Activated CD4-positive, alpha-beta T cell treated with anti-CD3 and anti-CD28 coated beads, Interleukin-2, Interleukin-4, amounts not matched to agents 100 ng/mL and 50 ng/mL, durations not matched to agents 16 hours and 8 hours (primary cell): ENCODE data around the gene PHLDB3.
A peak's percentile ranks its signal among the peaks of the same experiment; 100 is the strongest.
"Not testable (repeated sequence)": the region's sequence is repeated elsewhere in the genome, so short reads cannot be mapped to it uniquely, and the experiment has no call there.

Experiments used
- DNase-seq: peaks from one replicate; pipeline ENCODE4 v3.0.0-alpha.2; 2020; ENCODE audit warnings: low spot score

The PHLDB3 gene

DNA sequence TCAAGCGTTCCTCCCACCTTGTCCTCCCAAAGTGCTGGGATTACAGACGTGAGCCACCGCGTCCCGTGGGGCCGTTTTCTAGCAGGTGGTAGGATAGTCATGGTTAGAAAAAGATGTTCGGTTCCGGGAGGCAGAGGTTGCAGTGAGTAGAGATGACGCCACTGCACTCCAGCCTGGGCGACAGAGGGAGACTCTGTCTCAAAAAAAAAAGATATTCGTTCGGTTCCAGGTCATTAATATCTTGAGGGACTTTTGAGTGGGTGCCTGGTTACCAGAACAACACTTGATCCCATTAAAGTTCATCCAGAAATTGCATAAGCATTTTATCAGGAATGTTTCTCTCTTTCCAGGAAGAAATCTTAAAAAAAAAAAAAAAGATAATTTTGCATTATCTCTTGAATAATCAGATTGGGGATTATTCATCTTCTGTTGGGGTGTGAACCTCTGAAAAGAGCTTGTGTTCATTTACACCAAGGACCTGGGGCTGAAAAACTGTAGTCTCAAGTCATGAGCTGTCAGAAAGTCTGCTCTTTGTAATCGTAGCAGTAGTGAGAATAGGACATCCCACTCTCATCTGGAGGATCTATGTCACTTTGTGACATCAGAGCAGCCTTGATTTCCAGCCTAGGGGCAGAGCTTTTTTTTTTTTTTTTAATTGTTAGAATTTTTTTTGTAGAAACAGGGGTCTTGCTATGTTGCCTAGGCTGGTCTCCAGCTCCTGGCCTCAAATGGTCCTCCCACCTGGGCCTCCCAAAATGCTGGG lies 23.5 kb upstream of the PHLDB3 start:
- no peak for DNase-seq

- DNase-seq = peak; percentile 80
Measured at GRCh38 chr19:43526884-43527859, 22.6 kb upstream of the PHLDB3 start, which contains the start of gene ETHE1. TSS of gene ETHE1 (minus strand) at chr19:43527201. CDS start at chr19:43527177, 24 bp downstream.

DNA sequence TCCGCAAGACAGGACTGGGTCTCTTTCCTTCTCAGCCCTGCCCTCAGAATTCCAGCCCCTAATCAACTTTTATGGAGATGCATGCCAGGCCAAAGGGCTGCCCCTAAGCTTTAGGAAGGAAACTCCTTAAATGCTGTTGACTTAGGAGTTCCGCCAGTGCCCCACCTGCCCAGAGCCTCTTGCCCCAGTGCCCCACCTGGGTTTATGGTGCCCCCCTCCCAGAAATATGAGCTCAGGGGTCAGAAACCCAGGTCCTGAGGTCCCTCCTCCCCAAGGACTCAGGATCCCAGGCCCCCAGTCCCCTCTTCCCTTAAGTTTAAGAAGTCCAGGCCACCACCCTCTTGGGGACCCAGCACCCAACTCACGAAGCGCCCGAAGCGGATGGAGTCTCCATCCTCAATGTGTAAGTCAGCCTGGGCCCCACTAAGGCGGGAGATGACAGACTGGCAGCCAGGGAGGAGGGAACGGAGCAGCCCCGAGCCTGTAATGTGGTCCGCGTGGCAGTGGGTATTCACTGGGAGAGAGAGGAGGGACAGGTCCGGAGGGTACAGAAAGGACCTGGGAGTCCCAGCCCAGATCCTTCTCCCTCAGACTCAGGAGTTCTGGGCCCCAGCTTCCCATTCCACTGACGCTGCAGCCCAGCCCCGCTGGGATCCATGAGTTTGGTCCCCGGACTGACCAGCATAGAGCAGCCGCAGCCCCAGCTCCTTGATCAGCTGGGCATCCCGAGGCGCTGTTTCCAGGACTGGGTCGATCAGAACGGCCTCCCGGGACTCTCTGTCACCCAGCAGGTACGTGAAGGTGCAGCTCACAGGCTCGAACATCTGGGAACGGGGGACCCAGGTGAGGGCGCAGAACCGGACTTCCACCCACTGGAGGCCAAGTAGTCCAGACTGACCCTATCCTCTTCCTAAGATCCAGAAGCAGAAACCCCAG lies 21.6 kb upstream of the PHLDB3 start:
- DNase-seq = no peak

DNA sequence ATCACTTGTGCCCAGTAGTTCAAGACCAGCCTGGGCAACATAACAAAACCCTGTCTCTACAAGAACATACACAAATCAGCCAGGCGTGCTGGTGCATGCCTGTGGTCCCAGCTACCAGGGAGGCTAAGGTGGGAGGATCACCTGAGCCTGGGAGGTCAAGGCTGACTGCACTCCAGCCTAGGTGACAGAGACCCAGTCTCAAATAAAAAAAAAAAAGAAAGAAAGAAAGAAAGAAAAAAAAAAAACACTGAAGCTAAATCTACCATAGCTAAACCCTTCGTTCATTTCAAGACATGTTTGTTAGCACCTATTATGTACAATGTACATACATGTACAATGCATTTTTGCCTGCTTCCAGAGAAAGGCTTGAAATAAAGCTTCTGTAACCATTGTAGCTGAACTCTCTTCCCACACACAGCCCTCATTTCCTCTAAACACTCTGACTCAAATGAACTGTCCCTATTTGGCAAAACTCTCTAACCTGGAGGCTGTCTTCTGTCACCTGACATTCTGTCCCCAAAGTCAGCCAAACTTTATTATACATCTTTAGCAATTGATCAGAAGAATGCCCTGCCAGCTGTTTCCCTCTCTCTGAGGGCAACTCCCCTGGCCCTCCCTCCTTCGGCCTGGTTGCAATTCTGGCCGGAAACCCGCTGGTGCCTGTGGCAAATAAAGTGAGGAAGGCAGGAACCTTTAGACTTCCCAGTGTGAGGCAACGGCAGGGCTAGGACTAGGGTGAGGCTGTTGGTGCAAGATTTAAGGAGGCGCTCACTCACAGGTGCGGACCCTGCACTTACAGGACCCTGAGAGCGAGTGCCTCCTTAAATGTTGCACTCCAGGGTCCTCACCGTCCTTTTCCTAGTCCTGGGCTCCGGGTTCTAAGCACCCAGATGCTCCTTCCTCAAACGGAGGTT lies 20.6 kb upstream of the PHLDB3 start:
- DNase-seq = peak; percentile 46

- DNase-seq = not testable (repeated sequence)
Measured at GRCh38 chr19:43523696-43524095, 19.1 kb upstream of the PHLDB3 start.

DNA sequence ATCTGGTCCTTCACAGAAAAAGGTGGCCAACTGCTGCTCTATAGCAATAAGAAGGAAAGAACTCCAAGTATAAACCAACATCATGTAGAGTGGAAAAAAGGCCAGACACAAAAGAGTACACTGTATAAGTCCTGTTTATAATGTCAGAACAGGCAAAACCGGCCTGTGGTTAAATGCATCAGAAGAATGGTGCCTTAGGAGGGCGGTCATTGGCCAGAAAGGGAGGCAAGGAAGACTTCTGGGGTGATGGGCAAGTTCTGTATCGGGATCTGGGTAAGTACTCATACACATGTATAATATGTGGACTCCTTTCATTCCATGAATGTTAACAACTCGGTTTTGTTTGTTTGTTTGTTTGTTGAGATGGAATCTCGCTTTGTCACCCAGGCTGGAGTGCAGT lies 18.4 kb upstream of the PHLDB3 start:
- DNase-seq = no peak

DNA sequence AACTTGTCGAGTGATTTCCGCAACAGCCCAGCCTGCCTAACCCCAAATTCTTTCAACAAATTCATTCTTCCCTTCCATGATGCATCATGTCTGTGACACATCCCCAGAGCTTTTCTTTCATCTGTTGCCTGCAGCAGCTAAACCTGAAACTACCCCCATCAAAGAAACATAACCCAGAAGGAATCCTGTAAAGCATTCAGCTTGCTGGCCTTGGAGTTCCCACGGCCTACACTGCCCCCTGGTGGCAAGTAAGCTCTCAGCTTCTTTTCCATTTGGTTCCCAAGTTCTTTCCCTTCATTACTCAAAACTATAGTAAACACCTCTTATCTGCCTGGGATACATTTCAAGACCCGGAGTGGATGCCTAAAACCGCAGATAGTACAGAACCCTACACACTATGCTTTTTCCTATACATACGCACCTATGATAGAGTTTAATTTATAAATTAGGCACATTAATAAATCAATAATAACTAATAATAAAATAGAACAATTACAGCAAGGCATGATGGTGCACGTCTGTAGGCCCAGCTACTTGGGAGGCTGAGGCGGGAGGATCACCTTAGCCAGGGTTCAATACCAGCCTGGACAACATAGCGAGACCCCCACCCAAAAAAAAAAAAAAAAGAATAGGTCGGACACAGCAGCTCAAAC lies 15.0 kb upstream of the PHLDB3 start:
- peak; percentile 80 for DNase-seq

- no peak for DNase-seq
Measured at GRCh38 chr19:43518051-43518450, 13.5 kb upstream of the PHLDB3 start.

DNA sequence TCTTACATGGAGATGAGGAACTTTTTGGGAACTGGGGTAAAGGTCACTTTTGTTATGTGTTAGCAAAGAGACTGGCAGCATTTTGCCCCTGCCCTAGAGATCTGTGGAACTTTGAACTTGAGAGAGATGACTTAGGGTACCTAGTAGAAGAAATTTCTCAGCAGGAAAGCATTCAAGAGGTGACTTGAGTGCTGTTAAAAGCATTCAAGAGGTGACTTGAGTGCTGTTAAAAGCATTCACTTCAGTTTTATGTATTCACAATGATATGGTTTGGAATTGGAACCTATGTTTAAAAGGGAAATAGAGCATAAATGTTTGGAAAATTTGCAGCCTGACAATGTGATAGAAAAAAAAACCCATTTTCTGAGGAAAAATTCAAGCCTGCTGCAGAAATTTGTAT lies 7.9 kb upstream of the PHLDB3 start:
- DNase-seq = not testable (repeated sequence)

DNA sequence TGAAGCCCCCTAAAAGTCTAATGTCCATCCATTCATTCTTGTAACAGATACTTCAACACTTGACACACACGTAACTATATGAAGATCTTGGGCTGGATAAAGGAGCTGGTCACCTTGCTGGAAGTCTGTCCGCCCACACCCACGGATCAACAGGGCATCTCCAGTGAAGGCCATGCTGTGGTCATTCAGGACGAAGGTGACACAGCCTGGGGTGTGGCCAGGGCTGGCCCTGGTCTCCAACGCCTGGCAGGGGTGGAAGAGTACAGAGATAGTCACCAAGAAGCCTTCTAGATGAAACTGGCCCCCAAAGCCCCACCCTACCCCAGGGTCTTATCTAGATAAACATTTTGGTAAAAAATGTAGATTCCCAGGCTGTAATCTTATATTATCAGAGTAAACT lies 6.8 kb upstream of the PHLDB3 start:
- no peak for DNase-seq

- DNase-seq = no peak
Measured at GRCh38 chr19:43510713-43511112, 6.2 kb upstream of the PHLDB3 start.

DNA sequence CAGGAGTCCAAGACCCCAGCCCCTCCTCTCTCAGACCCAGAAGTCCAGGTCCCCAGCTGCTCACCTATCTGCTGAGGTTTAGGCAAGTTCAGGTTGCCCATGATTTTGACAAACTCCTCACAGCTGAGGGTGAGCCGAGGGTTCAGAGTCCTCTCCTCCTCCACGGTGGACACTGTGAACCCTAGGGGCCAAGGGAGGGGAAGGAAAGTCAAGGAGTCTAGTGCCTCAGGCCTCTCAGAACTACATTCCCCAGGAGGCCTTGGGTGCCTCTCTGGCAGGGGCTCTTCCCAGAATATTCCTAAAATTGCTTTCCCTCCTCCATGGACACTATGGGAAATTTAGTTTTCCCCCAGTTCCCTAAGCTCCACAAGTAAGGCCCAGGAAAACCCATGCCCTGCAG lies 3.3 kb upstream of the PHLDB3 start:
- DNase-seq = no peak

DNA sequence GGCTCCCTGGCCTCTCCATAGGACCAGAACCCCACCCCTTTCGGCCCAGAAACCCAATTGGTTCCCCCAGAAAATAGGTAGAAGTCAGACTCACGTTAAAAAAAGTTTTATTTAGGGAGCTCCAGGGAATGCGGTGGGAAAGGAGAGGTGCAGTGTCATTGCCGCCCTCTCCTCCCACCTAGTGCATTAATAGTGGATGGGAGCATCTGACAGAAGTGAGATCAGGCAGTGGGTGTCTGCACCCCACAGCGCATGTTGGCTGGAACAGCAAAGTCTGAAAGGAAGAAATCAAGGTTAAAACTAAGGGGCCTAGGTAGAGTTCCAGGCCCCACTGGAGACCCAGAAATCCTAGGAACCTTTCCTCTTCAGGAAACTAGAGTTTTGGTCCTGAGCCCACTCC lies 2.1 kb upstream of the PHLDB3 start:
- no peak for DNase-seq

DNA sequence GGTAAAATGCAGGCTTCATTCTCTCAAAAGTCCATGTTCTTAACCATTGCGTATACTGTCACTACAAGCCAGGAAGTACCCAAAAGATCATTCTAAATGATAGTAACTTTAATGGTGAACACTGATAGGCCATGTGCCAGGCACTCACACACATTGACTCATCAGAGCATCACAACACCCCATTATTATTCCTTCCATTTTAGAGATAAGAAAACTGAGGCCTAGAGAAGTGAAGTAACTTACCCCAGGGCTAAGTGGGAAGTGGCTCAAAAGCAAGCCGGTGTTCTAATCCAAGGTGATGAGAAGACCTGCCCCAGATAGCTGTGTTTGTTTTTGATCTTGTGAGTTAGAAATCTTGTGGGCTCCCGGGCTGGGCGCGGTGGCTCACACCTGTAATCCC lies 1.4 kb upstream of the PHLDB3 start:
- DNase-seq = no peak

DNA sequence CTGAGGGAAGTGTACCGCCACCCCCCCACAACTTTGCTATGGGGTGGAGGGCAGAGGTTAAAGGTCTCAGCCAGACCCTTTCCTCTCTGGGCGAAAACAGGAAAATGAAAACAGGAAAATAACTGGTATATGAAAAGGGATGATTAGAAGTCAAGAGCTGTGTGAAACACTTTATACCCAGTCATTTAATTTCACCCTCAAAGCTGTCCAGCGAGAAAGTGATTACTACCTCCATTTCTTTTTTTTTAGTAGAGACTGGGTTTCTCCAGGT lies 575 bp upstream of the PHLDB3 start:
- no peak for DNase-seq

- DNase-seq = peak; percentile 98
Measured at GRCh38 chr19:43503501-43504425, 783 bp downstream of the PHLDB3 start.

- DNase-seq = no peak
Measured at GRCh38 chr19:43502419-43502976, 2.0 kb downstream of the PHLDB3 start.

GRCh38 chr19:43501661-43502418 lies 2.7 kb downstream of the PHLDB3 start:
- DNase-seq = no peak
